ENCODE results near the gene SC5D.
A peak's percentile ranks its signal among the peaks of the same experiment; 100 is the strongest.

The SC5D gene

GRCh38 chr11:121312483-121312882 lies 19.9 kb downstream of the SC5D start (continued):
- no peak for TF ChIP-seq ZNF335 (tag by site-specific recombination; conservative IDR thresholded peaks at IDR 0.05)

- POLR2A ChIA-PET: no interaction called here
- CTCF ChIA-PET: interaction anchor here (0.6 to 3.2 kb wide), 19 partner anchors 9 to 454 kb away, joined by 3 to 20 read pairs (median 3); no protein-coding TSS in a partner anchor
- H3K36me3 ChIP-seq (ENCODE audit: control insufficient read depth in 2 of 2, insufficient read depth in 1 of 2, low read length in 2 of 2): no peaks in the 10 kb centered on the region
- H3K27ac ChIP-seq (ENCODE audit: extremely low read depth, low read depth, low read length): no peak overlapping the region
- H3K4me1 ChIP-seq (ENCODE audit: control insufficient read depth, insufficient read depth, low read length): no peaks in the 10 kb centered on the region
- H3K4me3 ChIP-seq (ENCODE audit: low read depth, low read length): no peak overlapping the region
- no peaks in the 10 kb centered on the region for H3K9me3 ChIP-seq (ENCODE audit: control insufficient read depth, insufficient read depth, low read depth, low read length)
- 0 out of 2 replicates have a peak, but pooled peaks have one; percentile 48 for TF ChIP-seq PRDM4 (tag by site-specific recombination; IDR thresholded peaks at IDR 0.05)
- TF ChIP-seq ZNF223 (tag by site-specific recombination; IDR thresholded peaks at IDR 0.05): no peak
- peak; percentile 58 for TF ChIP-seq ZBTB17 (tag by site-specific recombination; IDR thresholded peaks at IDR 0.05)
- no peak for TF ChIP-seq ZNF292 (tag by site-specific recombination; IDR thresholded peaks at IDR 0.05; ENCODE audit: borderline replicate concordance, low read depth)
- no peak for TF ChIP-seq MYNN (tag by site-specific recombination; IDR thresholded peaks at IDR 0.05; ENCODE audit: borderline replicate concordance)
- no peak; the same call in 1 of the 2 replicates for TF ChIP-seq PRDM10 (tag by site-specific recombination; IDR thresholded peaks at IDR 0.05)
- TF ChIP-seq GLI2 (tag by site-specific recombination; IDR thresholded peaks at IDR 0.05; ENCODE audit: borderline replicate concordance, low read depth): no peak
- no peak for TF ChIP-seq KLF10 (tag by site-specific recombination; IDR thresholded peaks at IDR 0.05)
- TF ChIP-seq TRIM28 (IDR thresholded peaks at IDR 0.05; ENCODE audit: borderline replicate concordance, low read length): peak; percentile 27; the same call in 1 of the 2 replicates
- TF ChIP-seq KLF1 (tag by site-specific recombination; IDR thresholded peaks at IDR 0.05): no peak
- no peak for TF ChIP-seq ZNF148 (tag by site-specific recombination; IDR thresholded peaks at IDR 0.05; ENCODE audit: borderline replicate concordance)
- peak; percentile 65; the same call in 1 of the 2 replicates for TF ChIP-seq ZNF2 (tag by site-specific recombination; IDR thresholded peaks at IDR 0.05)
- TF ChIP-seq ZNF621 (tag by site-specific recombination; IDR thresholded peaks at IDR 0.05): no peak
- no peak for TF ChIP-seq ZNF121 (tag by site-specific recombination; IDR thresholded peaks at IDR 0.05)
- TF ChIP-seq ZNF837 (tag by site-specific recombination; IDR thresholded peaks at IDR 0.05): no peak
- no peak; the same call in 1 of the 2 replicates for TF ChIP-seq CTCF (tag by site-specific recombination; IDR thresholded peaks at IDR 0.05)
- no peak for TF ChIP-seq PBX3 (CRISPR knock-in tag; IDR thresholded peaks at IDR 0.05)
- no peak for TF ChIP-seq ZBTB8A (tag by site-specific recombination; IDR thresholded peaks at IDR 0.05)
- no peak for TF ChIP-seq ZNF624 (tag by site-specific recombination; IDR thresholded peaks at IDR 0.05)
- TF ChIP-seq ATF2 (tag by site-specific recombination; IDR thresholded peaks at IDR 0.05; ENCODE audit: low read depth): no peak
Observed at GRCh38 chr11:121318848-121319834, 26.6 kb downstream of the SC5D start.
